ENCODE results near the gene GPR158. TPM values are rescaled to one million over a fixed set of nuclear protein-coding genes. Genes with fewer than 3 reads are reported as not detected.

GPR158 gene
- total and polyA plus RNA-seq, 4 donors = 0.02 to 0.97 TPM; not detected in 2

DNA sequence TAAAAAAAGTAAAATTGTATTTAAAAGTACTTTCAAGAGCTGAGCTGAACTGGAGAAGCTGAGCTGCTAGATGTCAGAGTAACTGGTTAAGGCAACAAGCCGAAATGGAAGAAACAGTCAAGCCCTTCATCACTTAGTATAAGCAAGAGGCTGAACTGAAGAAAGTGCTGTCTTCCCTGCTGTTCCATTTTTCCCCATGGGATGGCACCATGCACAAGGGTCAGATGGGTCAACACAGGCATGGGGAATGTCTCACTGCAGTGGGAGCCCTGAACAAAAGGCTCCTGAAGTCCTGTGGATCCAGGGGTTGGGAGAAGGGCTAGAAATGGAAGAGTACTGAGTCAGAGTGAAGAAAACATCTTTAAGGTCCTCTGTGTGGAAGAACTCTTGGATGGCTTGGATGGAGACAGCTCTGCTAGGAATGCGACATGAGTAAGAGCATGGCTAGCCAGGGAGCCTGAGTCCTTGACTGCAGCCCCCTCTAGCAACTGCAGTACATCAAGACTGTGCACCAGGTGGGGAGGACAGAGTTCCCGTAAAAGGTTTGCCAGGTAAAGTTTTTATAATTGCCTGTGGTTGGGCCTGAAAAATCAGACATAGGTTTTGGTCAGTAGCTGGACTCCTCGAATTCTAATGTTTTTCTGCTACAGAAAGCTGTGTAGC, 348.3 kb downstream of the GPR158 start:
- ATAC-seq (ENCODE audit: insufficient read depth, low FRiP score) (no peak), DNase-seq (no peak)
- peaks cover 0 to 3% (median 0%) of the 10 kb centered on the region in 4 donors for H3K9me3 ChIP-seq (ENCODE audit: control insufficient read depth in 4 of 4, insufficient read depth in 3 of 4, low read length in 3 of 4)
- no peaks in the 10 kb centered on the region for H3K27me3 ChIP-seq (ENCODE audit: control insufficient read depth in 3 of 3, insufficient read depth in 3 of 3, low read length in 2 of 3)
- 76 to 81% methylated on average over 4 of the region's 4 CpGs for WGBS, 2 donors
- H3K36me3 ChIP-seq (ENCODE audit: control insufficient read depth in 4 of 4, insufficient read depth in 4 of 4, low read length in 4 of 4) = no peaks in the 10 kb centered on the region
- H3K9ac ChIP-seq (ENCODE audit: insufficient read depth in 1 of 2, low read length in 2 of 2) = no peak overlapping the region
- H3K4me3 ChIP-seq = no peak overlapping the region
- H3K27ac ChIP-seq (ENCODE audit: low read depth in 1 of 2, low read length in 1 of 2) = no peak overlapping the region
- no peaks in the 10 kb centered on the region for H3K4me1 ChIP-seq (ENCODE audit: control insufficient read depth in 5 of 5, insufficient read depth in 5 of 5, low read length in 5 of 5)
- TF ChIP-seq, protein P1, sequence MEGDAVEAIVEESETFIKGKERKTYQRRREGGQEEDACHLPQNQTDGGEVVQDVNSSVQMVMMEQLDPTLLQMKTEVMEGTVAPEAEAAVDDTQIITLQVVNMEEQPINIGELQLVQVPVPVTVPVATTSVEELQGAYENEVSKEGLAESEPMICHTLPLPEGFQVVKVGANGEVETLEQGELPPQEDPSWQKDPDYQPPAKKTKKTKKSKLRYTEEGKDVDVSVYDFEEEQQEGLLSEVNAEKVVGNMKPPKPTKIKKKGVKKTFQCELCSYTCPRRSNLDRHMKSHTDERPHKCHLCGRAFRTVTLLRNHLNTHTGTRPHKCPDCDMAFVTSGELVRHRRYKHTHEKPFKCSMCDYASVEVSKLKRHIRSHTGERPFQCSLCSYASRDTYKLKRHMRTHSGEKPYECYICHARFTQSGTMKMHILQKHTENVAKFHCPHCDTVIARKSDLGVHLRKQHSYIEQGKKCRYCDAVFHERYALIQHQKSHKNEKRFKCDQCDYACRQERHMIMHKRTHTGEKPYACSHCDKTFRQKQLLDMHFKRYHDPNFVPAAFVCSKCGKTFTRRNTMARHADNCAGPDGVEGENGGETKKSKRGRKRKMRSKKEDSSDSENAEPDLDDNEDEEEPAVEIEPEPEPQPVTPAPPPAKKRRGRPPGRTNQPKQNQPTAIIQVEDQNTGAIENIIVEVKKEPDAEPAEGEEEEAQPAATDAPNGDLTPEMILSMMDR (IDR thresholded peaks at IDR 0.05; ENCODE audit: control extremely low read depth, extremely low read depth) = no peak

DNA sequence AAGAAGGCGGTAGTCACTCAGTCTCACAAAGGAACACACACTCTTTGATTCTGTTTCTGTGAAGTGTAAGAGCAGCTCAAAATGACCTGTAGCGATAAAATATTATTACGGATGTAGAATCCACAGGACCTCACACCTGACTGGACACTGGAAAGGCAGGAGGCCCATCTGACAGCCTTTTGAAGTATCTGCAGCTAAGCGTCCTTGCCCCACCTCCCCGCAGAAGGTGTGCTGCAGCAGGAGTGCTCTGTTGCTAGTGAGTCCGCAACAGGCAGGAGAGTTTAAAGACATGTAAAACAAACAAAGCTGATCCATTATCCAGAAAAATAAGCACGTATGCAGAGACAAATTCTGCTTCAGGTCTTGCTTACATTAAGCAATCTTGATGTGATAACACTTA, 355.5 kb downstream of the GPR158 start:
- Histone ChIP-seq H3K4me3 (no peak overlapping the region), H3K27ac (ENCODE audit: low read depth in 1 of 2, low read length in 1 of 2) (no peak overlapping the region), H3K27me3 (ENCODE audit: control insufficient read depth in 3 of 3, insufficient read depth in 3 of 3, low read length in 2 of 3) (no peaks in the 10 kb centered on the region), H3K9ac (ENCODE audit: insufficient read depth in 1 of 2, low read length in 2 of 2) (no peak overlapping the region), H3K9me3 (ENCODE audit: control insufficient read depth in 4 of 4, insufficient read depth in 3 of 4, low read length in 3 of 4) (peaks cover 0 to 2% (median 0%) of the 10 kb centered on the region in 4 donors), H3K36me3 (ENCODE audit: control insufficient read depth in 4 of 4, insufficient read depth in 4 of 4, low read length in 4 of 4) (no peaks in the 10 kb centered on the region), H3K4me1 (ENCODE audit: control insufficient read depth in 5 of 5, insufficient read depth in 5 of 5, low read length in 5 of 5) (no peaks in the 10 kb centered on the region)
- ATAC-seq (ENCODE audit: insufficient read depth, low FRiP score) (no peak), DNase-seq (no peak)
- TF ChIP-seq, protein P1 (IDR thresholded peaks at IDR 0.05; ENCODE audit: control extremely low read depth, extremely low read depth) = no peak
- WGBS, 2 donors = 51 to 57% methylated on average over 7 of the region's 7 CpGs

- H3K9me3 ChIP-seq (ENCODE audit: control insufficient read depth in 4 of 4, insufficient read depth in 3 of 4, low read length in 3 of 4) = peaks cover 0 to 1% (median 0%) of the 10 kb centered on the region in 4 donors
- no peak overlapping the region for H3K27ac ChIP-seq (ENCODE audit: low read depth in 1 of 2, low read length in 1 of 2)
- H3K4me1 ChIP-seq (ENCODE audit: control insufficient read depth in 5 of 5, insufficient read depth in 5 of 5, low read length in 5 of 5) = no peaks in the 10 kb centered on the region
- H3K4me3 ChIP-seq = no peak overlapping the region
- no peak for ATAC-seq (ENCODE audit: insufficient read depth, low FRiP score)
- no peak for DNase-seq
- no peaks in the 10 kb centered on the region for H3K36me3 ChIP-seq (ENCODE audit: control insufficient read depth in 4 of 4, insufficient read depth in 4 of 4, low read length in 4 of 4)
- H3K27me3 ChIP-seq (ENCODE audit: control insufficient read depth in 3 of 3, insufficient read depth in 3 of 3, low read length in 2 of 3) = no peaks in the 10 kb centered on the region
- TF ChIP-seq, protein P1 (IDR thresholded peaks at IDR 0.05; ENCODE audit: control extremely low read depth, extremely low read depth) = no peak
- H3K9ac ChIP-seq (ENCODE audit: insufficient read depth in 1 of 2, low read length in 2 of 2) = no peak overlapping the region
- WGBS, 2 donors = 70 to 80% methylated on average over 5 of the region's 5 CpGs
These were observed 356.8 kb downstream of the GPR158 start for GRCh38 chr10:25531457-25532061.

Measured in lung (tissue), 12 donors.